ENCODE data around the gene DHRS7B. TPM values are rescaled to one million over a fixed set of nuclear protein-coding genes. Genes with fewer than 3 reads are reported as not detected.
A peak's percentile ranks its signal among the peaks of the same experiment; 100 is the strongest.

Gene DHRS7B
- total RNA-seq, 1 donor from 2014 or later = 20.9 TPM

GRCh38 chr17:21193031-21193430 is 66.3 kb downstream of the DHRS7B start:
- Histone ChIP-seq H3K27me3 (ENCODE audit: low read depth) (no peaks in the 10 kb centered on the region), H3K9me3 (no peaks in the 10 kb centered on the region), H3K36me3 (peaks cover 50% of the 10 kb centered on the region), H3K4me3 (no peak overlapping the region), H3K4me1 (no peaks in the 10 kb centered on the region), H3K27ac (no peak overlapping the region)
- intact Hi-C loops (cut with DNase I) = no loop called here
- DNase-seq (no peak), ATAC-seq (no peak)
- TF ChIP-seq CTCF (IDR thresholded peaks at IDR 0.05) = no peak

- ATAC-seq (no peak), DNase-seq (no peak)
- H3K9me3 ChIP-seq = no peaks in the 10 kb centered on the region
- no peak overlapping the region for H3K4me3 ChIP-seq
- TF ChIP-seq CTCF (IDR thresholded peaks at IDR 0.05) = no peak
- intact Hi-C loops (cut with DNase I) = no loop called here
- peaks cover 46% of the 10 kb centered on the region for H3K36me3 ChIP-seq
- no peaks in the 10 kb centered on the region for H3K27me3 ChIP-seq (ENCODE audit: low read depth)
- H3K27ac ChIP-seq = no peak overlapping the region
- H3K4me1 ChIP-seq = no peaks in the 10 kb centered on the region
These were observed 67.5 kb downstream of the DHRS7B start for GRCh38 chr17:21194226-21194625.

- ATAC-seq = peak in 1 of 2 donors; percentile 55
- Histone ChIP-seq H3K27me3 (ENCODE audit: low read depth) (no peaks in the 10 kb centered on the region), H3K27ac (no peak overlapping the region), H3K36me3 (peaks cover 41% of the 10 kb centered on the region), H3K4me1 (peaks cover 5% of the 10 kb centered on the region), H3K4me3 (no peak overlapping the region), H3K9me3 (no peaks in the 10 kb centered on the region)
- intact Hi-C loops (cut with DNase I) = no loop called here
- DNase-seq = no peak
- TF ChIP-seq CTCF (IDR thresholded peaks at IDR 0.05) = no peak
These were observed 67.9 kb downstream of the DHRS7B start for GRCh38 chr17:21194703-21195102.

- intact Hi-C loops (cut with DNase I) = no loop called here
- no peak for TF ChIP-seq CTCF (IDR thresholded peaks at IDR 0.05)
- Histone ChIP-seq H3K4me3 (no peak overlapping the region), H3K27me3 (ENCODE audit: low read depth) (no peaks in the 10 kb centered on the region), H3K4me1 (peaks cover 10% of the 10 kb centered on the region), H3K27ac (no peak overlapping the region), H3K36me3 (peaks cover 36% of the 10 kb centered on the region), H3K9me3 (no peaks in the 10 kb centered on the region)
- ATAC-seq (no peak), DNase-seq (no peak)
These were observed 69.4 kb downstream of the DHRS7B start for GRCh38 chr17:21196126-21196525.

- no peak for ATAC-seq
- Histone ChIP-seq H3K4me1 (peaks cover 22% of the 10 kb centered on the region), H3K9me3 (no peaks in the 10 kb centered on the region), H3K27me3 (ENCODE audit: low read depth) (no peaks in the 10 kb centered on the region), H3K36me3 (peaks cover 49% of the 10 kb centered on the region), H3K4me3 (no peak overlapping the region), H3K27ac (no peak overlapping the region)
- DNase-seq = no peak
- intact Hi-C loops (cut with DNase I) = no loop called here
- no peak for TF ChIP-seq CTCF (IDR thresholded peaks at IDR 0.05)
These were observed 71.6 kb downstream of the DHRS7B start for GRCh38 chr17:21198411-21198810.

- Histone ChIP-seq H3K36me3 (peaks cover 49% of the 10 kb centered on the region), H3K27ac (no peak overlapping the region), H3K4me1 (peaks cover 23% of the 10 kb centered on the region), H3K4me3 (no peak overlapping the region), H3K9me3 (no peaks in the 10 kb centered on the region), H3K27me3 (ENCODE audit: low read depth) (no peaks in the 10 kb centered on the region)
- no peak for DNase-seq
- TF ChIP-seq CTCF (IDR thresholded peaks at IDR 0.05) = no peak
- intact Hi-C loops (cut with DNase I) = no loop called here
- ATAC-seq = no peak
These were observed 72.5 kb downstream of the DHRS7B start for GRCh38 chr17:21199311-21199710.
